ENCODE results near the gene TMIGD1.

GRCh38 chr17:30343796-30344195 lies 9.9 kb upstream of the TMIGD1 start:
- TF ChIP-seq REST (IDR thresholded peaks at IDR 0.05; ENCODE audit: low read depth, low read length) (no peak), CTCF (IDR thresholded peaks at IDR 0.05) (no peak), FOXM1 (IDR thresholded peaks at IDR 0.05; ENCODE audit: low read depth) (no peak), RFX5 (IDR thresholded peaks at IDR 0.05; ENCODE audit: low read length) (no peak), MAX (IDR thresholded peaks at IDR 0.05; ENCODE audit: low read depth) (no peak), USF1 (IDR thresholded peaks at IDR 0.05; ENCODE audit: borderline replicate concordance, low read depth) (no peak)
